Spinal cord (tissue), 10 donors: ENCODE data around the gene ARHGAP27. TPM values are rescaled to one million over a fixed set of nuclear protein-coding genes. Genes with fewer than 3 reads are reported as not detected.

ENCODE experiments used
- DNase-seq, 6 donors: peaks; one replicate each; pipeline versions ENCODE4 v3.0.0 to v3.0.0-alpha.2; 2013 to 2015; ENCODE audit warnings: low spot score in 6 of 6, low read depth in 4 of 6
- H3K27ac ChIP-seq: one replicate; pipeline ENCODE4 v1.5.1; 2013; ENCODE audit warnings: low read depth, low read length, control low read depth
- H3K27me3 ChIP-seq: one replicate; pipeline ENCODE4 v1.6.1; 2013; ENCODE audit warnings: low read length; ENCODE audit not compliant: control insufficient read depth, insufficient read depth
- H3K36me3 ChIP-seq: one replicate; pipeline ENCODE4 v1.6.1; 2013; ENCODE audit warnings: low read length; ENCODE audit not compliant: control insufficient read depth, insufficient read depth
- H3K4me1 ChIP-seq: one replicate; pipeline ENCODE4 v1.6.1; 2013; ENCODE audit warnings: low read length; ENCODE audit not compliant: control insufficient read depth, insufficient read depth
- H3K4me3 ChIP-seq: one replicate; pipeline ENCODE4 v1.5.1; 2013; ENCODE audit warnings: low read depth, low read length, control low read depth
- H3K9me3 ChIP-seq: one replicate; pipeline ENCODE4 v1.6.1; 2013; ENCODE audit warnings: low read length; ENCODE audit not compliant: control insufficient read depth, insufficient read depth
- WGBS: methylation state at CpG from one replicate; pipeline ENCODE4 v1.1.5; 2013; ENCODE audit warnings: missing lambda C conversion rate; ENCODE audit not compliant: insufficient coverage; 5-methylcytosine and 5-hydroxymethylcytosine counted together
- polyA plus RNA-seq, 2 donors: library from polyadenylated mRNA; unstranded; fragments of 120-200 nt; gene quantifications; one replicate each; pipeline ENCODE4 v1.2.1, GENCODE V29; 2013; ENCODE audit not compliant: insufficient read length in 2 of 2
- total RNA-seq, 2 donors: library from RNA; depleted of rRNA in 1 of 2; stranded (reverse); fragments of 120-200 nt in 1 of 2; fragments of >200 nt in 1 of 2; gene quantifications; one replicate each; pipeline versions ENCODE4 v1.2.3 to v1.2.4, GENCODE V29; 2013 to 2014
- donor health status: healthy.

The ARHGAP27 gene
- total and polyA plus RNA-seq, 4 donors, result 6.9 to 17.5 (median 11.9) TPM

DNA sequence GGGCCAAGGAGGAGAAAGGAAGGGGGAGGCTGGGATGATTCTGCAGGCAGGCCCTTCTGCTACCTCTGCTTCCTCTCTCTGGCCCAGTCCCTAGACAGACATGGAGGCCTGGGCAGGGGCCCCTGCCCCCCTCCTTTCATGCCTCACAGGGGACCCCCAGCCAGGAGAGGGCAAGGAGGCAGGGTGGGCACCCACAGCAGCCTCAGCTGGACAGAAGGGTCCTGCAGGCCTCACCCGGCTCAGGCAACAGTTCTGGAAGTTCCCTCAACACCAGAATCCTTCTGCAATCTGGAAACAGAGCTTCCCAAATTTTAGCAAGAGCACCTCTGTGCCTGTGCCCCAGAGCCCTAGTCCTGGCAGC, 8.7 kb downstream of the ARHGAP27 start:
- no peak for DNase-seq
- H3K4me1 ChIP-seq, result peaks cover 22% of the 10 kb centered on the region
- H3K9me3 ChIP-seq, result no peaks in the 10 kb centered on the region
- peaks cover 15% of the 10 kb centered on the region for H3K27me3 ChIP-seq
- H3K36me3 ChIP-seq, result peaks cover 3% of the 10 kb centered on the region
- WGBS, result 93% methylated on average over 1 of the region's 1 CpG
- no peak overlapping the region for H3K4me3 ChIP-seq
- no peak overlapping the region for H3K27ac ChIP-seq

DNA sequence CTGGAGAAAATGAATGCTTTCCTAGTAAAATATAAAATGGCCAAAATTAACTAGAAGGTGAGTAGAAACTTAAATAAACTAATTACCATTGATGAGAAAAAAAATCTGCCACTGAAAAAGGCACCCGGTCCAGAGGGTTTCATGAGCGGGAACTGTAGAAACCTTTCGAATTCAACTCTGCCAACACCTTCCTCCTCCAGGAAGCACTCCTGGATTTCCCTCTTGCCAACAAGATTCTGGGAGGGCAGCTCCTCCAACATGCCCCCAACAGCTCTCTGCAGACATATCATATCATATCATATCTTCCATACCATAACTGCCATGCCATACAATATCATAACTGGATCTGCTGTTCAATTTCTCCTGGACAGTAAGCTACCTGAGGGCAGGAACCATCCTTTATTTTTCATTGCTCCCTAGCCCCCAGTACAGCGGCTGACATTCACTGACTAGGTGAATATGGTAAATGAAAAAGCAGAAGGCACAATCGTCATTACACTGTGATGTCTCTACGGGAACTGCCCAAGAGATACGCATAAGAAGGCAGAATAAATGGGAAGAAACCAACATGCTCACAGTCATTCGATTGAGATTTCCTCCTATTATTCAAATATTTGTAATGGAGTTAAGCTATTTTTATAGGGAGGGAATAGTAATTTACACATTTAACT, 9.2 kb downstream of the ARHGAP27 start:
- no peak for DNase-seq
- peaks cover 18% of the 10 kb centered on the region for H3K4me1 ChIP-seq
- no peak overlapping the region for H3K4me3 ChIP-seq
- H3K27ac ChIP-seq, result no peak overlapping the region
- H3K27me3 ChIP-seq, result peaks cover 10% of the 10 kb centered on the region
- peaks cover 3% of the 10 kb centered on the region for H3K36me3 ChIP-seq
- 76% methylated on average over 3 of the region's 8 CpGs for WGBS
- H3K9me3 ChIP-seq, result no peaks in the 10 kb centered on the region

DNA sequence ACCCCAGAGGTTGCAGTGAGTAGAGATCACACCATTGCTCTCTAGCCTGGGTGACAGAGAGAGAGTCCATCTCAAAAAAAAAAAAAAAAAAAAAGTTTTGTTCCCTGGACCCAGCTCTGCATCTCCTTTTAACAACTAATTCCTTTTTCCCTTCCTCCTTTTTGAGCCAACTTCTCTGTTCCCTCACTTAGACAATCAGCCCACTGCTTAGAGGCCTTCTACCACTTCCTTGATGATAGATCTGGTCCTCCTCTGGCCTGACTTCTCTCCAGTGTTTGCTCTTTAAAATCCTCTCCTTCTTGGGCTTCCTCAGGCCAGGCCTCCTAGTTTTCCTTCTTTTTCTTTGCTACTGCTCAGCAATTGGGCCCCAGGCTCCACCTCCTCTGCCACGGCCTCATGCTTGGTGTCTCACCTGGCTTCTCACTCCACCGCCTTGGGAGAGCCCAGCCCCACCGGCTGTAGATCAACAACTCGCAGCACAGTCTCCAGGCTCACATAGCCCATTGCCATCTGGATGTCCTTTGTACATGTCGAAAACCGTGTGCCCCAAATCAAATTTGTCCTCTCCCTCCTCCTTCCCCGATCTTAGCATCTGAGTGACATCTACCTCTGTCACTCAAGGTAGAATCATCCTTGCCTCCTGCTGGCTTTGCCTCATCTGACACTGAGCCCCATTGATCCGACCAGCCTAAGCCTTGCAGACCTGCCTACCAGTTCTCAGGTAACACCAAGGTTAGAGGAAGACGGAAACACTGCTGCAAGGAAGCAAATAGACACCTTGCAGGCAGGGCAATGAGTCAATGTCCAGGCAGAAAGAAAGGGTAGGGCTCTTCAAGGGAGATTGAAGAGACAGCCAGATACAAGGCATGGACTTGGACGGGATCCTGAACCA, 17.4 kb downstream of the ARHGAP27 start:
- Histone ChIP-seq H3K36me3 (no peaks in the 10 kb centered on the region), H3K27me3 (no peaks in the 10 kb centered on the region), H3K27ac (no peak overlapping the region), H3K9me3 (no peaks in the 10 kb centered on the region), H3K4me1 (peaks cover 14% of the 10 kb centered on the region), H3K4me3 (no peak overlapping the region)
- 83% methylated on average over 10 of the region's 10 CpGs for WGBS
- no peak for DNase-seq

DNA sequence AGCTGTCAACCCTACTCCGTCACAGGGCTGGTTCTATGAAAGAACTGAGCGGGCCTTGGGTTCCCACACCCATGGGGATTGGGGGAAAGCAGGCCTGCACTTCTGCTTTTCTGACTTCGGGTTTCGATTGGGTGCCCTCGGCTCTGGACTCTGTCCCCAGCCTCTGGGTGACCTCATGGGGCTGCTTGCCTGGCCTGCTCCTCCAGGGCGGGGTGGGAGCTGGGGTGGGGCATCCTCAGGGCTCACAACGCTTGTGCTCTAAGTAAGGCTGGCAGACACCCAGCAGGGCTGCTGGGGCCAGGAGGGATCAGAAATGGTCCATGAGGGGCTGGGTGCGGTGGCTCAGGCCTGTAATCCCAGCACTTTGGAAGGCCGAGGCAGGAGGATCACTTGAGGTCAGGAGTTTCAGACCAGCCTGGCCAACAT, 19.2 kb downstream of the ARHGAP27 start:
- Histone ChIP-seq H3K36me3 (no peaks in the 10 kb centered on the region), H3K4me3 (no peak overlapping the region), H3K9me3 (no peaks in the 10 kb centered on the region), H3K27me3 (no peaks in the 10 kb centered on the region), H3K4me1 (peaks cover 19% of the 10 kb centered on the region), H3K27ac (no peak overlapping the region)
- WGBS, result 94% methylated on average over 8 of the region's 9 CpGs
- DNase-seq, result no peak

DNA sequence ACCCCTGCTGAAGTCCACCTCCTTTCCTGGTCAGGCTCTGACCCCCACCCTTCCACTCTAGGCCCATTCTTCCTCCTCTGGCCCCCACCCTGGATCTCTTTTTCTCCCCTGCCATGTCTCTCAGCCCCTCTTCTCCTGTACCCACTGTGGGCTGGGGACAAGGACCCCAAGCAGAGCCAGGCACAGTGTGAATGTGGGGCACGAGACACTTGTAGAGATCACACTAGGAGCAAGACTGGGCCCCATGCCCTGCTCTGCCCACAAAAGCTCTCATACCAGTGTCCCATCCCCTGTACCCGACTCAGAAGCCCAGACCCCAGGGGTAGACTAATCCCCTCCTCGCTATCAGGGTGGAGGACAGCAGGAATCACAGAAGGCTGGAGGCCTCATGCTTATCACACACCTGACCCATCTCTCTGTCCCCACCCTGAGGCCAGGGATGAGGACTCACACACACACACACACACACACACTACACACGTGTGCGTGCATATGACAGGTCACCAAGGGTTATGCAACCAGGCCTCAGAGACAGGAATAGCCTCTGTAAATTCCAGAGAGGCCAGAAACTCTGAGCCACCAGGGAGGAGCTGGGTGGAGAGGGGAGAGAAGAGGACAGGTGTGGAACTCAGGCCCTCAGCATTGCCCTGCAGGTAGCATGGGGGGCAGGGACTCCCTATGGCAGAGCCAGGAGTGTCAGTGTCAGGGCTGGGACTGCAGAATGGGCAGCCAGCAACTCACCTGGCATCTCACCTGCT, 21.1 kb downstream of the ARHGAP27 start:
- Histone ChIP-seq H3K4me1 (peaks cover 25% of the 10 kb centered on the region), H3K36me3 (no peaks in the 10 kb centered on the region), H3K4me3 (no peak overlapping the region), H3K9me3 (no peaks in the 10 kb centered on the region), H3K27ac (no peak overlapping the region), H3K27me3 (no peaks in the 10 kb centered on the region)
- no peak for DNase-seq
- 94% methylated on average over 4 of the region's 5 CpGs for WGBS

DNA sequence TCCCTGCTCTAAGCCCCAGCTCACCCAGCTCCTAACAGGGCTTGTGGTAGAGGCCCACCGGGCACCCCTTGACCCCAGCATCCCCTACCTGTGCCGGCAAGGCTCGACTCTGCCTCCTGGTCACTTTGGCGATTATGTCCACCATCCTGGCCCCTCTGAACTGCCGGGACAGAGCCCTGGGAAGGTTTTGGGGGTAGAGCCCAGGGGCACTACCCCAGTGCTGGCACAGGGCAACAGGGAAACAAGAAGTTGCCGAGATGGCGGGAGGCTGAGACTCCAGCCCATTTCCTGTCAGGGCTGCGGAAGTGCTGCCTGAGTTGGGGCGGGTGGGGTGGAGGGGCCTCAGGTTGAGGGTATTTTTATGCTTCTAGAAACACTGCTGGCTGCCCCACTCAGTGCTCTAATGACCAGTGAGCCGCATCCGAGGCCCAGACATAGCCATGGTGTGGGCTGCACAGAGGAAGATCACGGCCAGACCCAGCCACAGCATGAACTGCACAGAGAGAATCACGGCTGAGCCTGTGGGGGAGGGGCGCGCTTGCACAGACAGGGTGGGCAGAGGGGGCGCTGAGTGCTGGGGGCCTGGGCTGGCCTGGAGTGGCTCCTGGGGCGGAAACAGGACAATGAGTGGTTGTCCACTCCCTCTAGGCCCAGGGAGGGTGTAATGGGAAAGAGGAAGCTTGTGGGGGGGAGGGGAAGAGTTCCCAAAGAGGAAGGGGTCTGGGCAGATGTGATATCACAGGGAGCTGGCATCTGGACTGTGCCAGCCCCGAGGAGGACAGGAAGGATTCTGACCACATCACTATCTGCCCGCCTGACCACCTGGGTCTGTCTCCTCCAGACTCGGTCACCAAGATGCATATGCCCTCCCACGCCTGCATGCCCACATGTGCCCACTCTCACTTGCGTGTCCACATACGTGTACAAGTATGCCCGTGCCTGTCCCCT, 22.3 kb downstream of the ARHGAP27 start:
- peak overlapping the region; percentile 21 for H3K4me3 ChIP-seq
- H3K27me3 ChIP-seq, result peaks cover 9% of the 10 kb centered on the region
- H3K9me3 ChIP-seq, result no peaks in the 10 kb centered on the region
- peaks cover 5% of the 10 kb centered on the region for H3K36me3 ChIP-seq
- no peak for DNase-seq
- 79% methylated on average over 24 of the region's 24 CpGs for WGBS
- peaks cover 32% of the 10 kb centered on the region for H3K4me1 ChIP-seq
- H3K27ac ChIP-seq, result no peak overlapping the region

DNA sequence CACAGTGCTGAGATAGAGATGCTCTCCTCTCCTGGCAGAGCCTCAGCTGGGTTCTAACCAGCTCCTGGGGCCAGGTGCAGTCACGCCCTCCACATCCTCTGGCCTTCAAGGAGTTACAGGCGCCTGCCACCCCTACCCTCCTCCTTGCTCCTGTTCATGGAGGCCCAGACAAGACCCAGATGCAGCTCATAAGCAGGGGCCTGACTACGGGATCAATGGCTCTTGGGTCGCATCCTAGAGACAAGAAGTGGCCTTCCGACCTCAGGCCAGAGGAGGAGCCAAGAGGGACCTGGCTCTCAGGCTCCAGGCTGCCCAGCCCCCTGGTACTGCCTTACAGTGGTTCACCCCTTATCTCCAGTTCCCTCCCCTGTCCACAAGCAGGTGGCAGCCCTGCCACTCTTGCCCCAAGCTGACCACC, 23.0 kb downstream of the ARHGAP27 start:
- WGBS, result 71% methylated on average over 5 of the region's 5 CpGs
- Histone ChIP-seq H3K36me3 (peaks cover 10% of the 10 kb centered on the region), H3K27ac (no peak overlapping the region), H3K4me3 (peak overlapping the region; percentile 21), H3K27me3 (peaks cover 9% of the 10 kb centered on the region), H3K4me1 (peaks cover 34% of the 10 kb centered on the region), H3K9me3 (no peaks in the 10 kb centered on the region)
- no peak for DNase-seq

DNA sequence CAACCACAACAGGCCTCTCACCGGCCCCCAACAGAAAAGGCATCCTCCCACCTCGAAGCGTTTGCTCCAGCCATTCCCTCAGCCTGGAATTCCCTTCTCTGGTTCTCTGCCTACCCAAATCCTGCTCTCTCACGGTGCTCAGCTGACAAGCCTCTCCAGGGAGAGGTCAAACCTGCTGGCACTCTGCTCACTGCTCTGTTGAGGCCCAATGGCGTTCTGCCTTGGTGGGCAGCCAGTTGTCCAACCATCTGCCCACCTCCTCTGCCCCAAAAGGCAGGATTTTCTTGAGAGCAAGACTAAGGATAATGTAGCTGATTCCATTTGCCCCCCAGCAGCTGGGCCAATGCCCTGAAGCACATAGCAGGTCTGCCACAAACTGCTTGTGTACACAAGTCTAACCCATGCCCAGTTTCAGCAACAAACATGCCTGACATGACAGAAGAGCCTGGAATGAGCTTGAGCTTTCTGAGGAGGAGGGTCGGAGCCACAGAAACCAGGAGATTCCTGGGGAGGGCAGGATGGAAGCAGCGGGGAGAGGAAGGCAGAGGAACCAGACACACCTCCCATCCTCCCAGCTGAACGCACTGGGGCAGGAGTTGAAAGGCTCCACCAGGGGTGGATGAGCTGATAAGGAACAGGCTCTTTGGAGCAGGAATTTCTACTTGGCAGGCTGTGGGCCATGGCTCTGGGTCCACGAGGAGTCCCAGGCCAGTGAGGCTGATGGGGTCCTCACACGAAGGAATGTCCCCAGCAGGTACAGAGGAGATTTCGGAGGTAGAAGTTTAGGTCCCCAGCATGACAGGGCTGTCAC, 23.9 kb downstream of the ARHGAP27 start:
- H3K4me1 ChIP-seq, result peaks cover 34% of the 10 kb centered on the region
- H3K9me3 ChIP-seq, result no peaks in the 10 kb centered on the region
- peaks cover 9% of the 10 kb centered on the region for H3K27me3 ChIP-seq
- no peak overlapping the region for H3K4me3 ChIP-seq
- 56% methylated on average over 8 of the region's 11 CpGs for WGBS
- H3K27ac ChIP-seq, result no peak overlapping the region
- H3K36me3 ChIP-seq, result peaks cover 18% of the 10 kb centered on the region
- DNase-seq, result peak in 1 of 6 donors; percentile 39
